ENCODE data around the gene MIDN.
A peak's percentile ranks its signal among the peaks of the same experiment; 100 is the strongest.

The MIDN gene

GRCh38 chr19:1270854-1271527 is 22.6 kb downstream of the MIDN start:
- DNase-seq, result no peak

GRCh38 chr19:1271528-1272422 is 23.4 kb downstream of the MIDN start:
- DNase-seq, result no peak

- no peak for DNase-seq
Observed at GRCh38 chr19:1272423-1273262, 24.3 kb downstream of the MIDN start.

GRCh38 chr19:1273263-1274041 is 25.1 kb downstream of the MIDN start:
- no peak for DNase-seq

- DNase-seq, result no peak
Observed at GRCh38 chr19:1274081-1274851, 25.9 kb downstream of the MIDN start.

- DNase-seq, result no peak
Observed at GRCh38 chr19:1274852-1275259, 26.5 kb downstream of the MIDN start.

GRCh38 chr19:1275260-1275975 is 27.0 kb downstream of the MIDN start, which contains the start of gene FAM174C:
FAM174C (plus strand) TSS chr19:1275530; CDS start chr19:1275550, 20 bp downstream.
- DNase-seq, result peak; percentile 97

GRCh38 chr19:1275976-1276627 is 27.7 kb downstream of the MIDN start:
- no peak for DNase-seq

- no peak for DNase-seq
Observed at GRCh38 chr19:1276628-1277022, 28.2 kb downstream of the MIDN start.

- no peak for DNase-seq
Observed at GRCh38 chr19:1277061-1277460, 28.7 kb downstream of the MIDN start.

- no peak for DNase-seq
Observed at GRCh38 chr19:1278074-1278473, 29.7 kb downstream of the MIDN start.

GRCh38 chr19:1278713-1279660 is 30.6 kb downstream of the MIDN start:
- DNase-seq, result no peak

- peak; percentile 79 for DNase-seq
Observed at GRCh38 chr19:1279782-1280341, 31.5 kb downstream of the MIDN start.

- no peak for DNase-seq
Observed at GRCh38 chr19:1280636-1281568, 32.5 kb downstream of the MIDN start.

GRCh38 chr19:1281569-1282287 is 33.3 kb downstream of the MIDN start:
- no peak for DNase-seq

GRCh38 chr19:1282588-1283206 is 34.3 kb downstream of the MIDN start:
- DNase-seq, result no peak
